Activated CD4-positive, CD25-positive, alpha-beta regulatory T cell treated with anti-CD3 and anti-CD28 coated beads, Interleukin-2, amount 50 U/mL, for 72 hours (primary cell): ENCODE data around the gene C1orf21.

Experiments
- DNase-seq: peaks from one replicate; pipeline ENCODE4 v3.0.0; 2021

The C1orf21 gene

GRCh38 chr1:184563308-184563707 lies 176.5 kb downstream of the C1orf21 start:
- no peak for DNase-seq

- no peak for DNase-seq
Observed at GRCh38 chr1:184567009-184567408, 180.2 kb downstream of the C1orf21 start.

- no peak for DNase-seq
Observed at GRCh38 chr1:184567637-184568036, 180.8 kb downstream of the C1orf21 start.

- no peak for DNase-seq
Observed at GRCh38 chr1:184568148-184568547, 181.3 kb downstream of the C1orf21 start.

- no peak for DNase-seq
Observed at GRCh38 chr1:184569106-184569505, 182.3 kb downstream of the C1orf21 start.

- no peak for DNase-seq
Observed at GRCh38 chr1:184574588-184574987, 187.8 kb downstream of the C1orf21 start.

GRCh38 chr1:184576822-184577221 lies 190.0 kb downstream of the C1orf21 start:
- DNase-seq = no peak

- no peak for DNase-seq
Observed at GRCh38 chr1:184577319-184577718, 190.5 kb downstream of the C1orf21 start.

GRCh38 chr1:184582411-184582810 lies 195.6 kb downstream of the C1orf21 start:
- no peak for DNase-seq

GRCh38 chr1:184583849-184584248 lies 197.0 kb downstream of the C1orf21 start:
- no peak for DNase-seq

GRCh38 chr1:184588701-184589100 lies 201.9 kb downstream of the C1orf21 start:
- no peak for DNase-seq

GRCh38 chr1:184590163-184590750 lies 203.4 kb downstream of the C1orf21 start:
- no peak for DNase-seq

GRCh38 chr1:184593597-184593996 lies 206.8 kb downstream of the C1orf21 start:
- DNase-seq = no peak

GRCh38 chr1:184595596-184595995 lies 208.8 kb downstream of the C1orf21 start:
- DNase-seq = no peak

GRCh38 chr1:184596950-184597645 lies 210.3 kb downstream of the C1orf21 start:
- DNase-seq = no peak

- no peak for DNase-seq
Observed at GRCh38 chr1:184597650-184598357, 211.0 kb downstream of the C1orf21 start.

- no peak for DNase-seq
Observed at GRCh38 chr1:184598403-184599193, 211.8 kb downstream of the C1orf21 start.

- no peak for DNase-seq
Observed at GRCh38 chr1:184604152-184604900, 217.5 kb downstream of the C1orf21 start.

- DNase-seq = no peak
Observed at GRCh38 chr1:184605941-184606340, 219.1 kb downstream of the C1orf21 start.

GRCh38 chr1:184606786-184607185 lies 220.0 kb downstream of the C1orf21 start:
- DNase-seq = no peak

- no peak for DNase-seq
Observed at GRCh38 chr1:184608581-184608980, 221.8 kb downstream of the C1orf21 start.

- DNase-seq = no peak
Observed at GRCh38 chr1:184608990-184609389, 222.2 kb downstream of the C1orf21 start.
